GM18511 (cell line): ENCODE data around the gene COL4A2.

ENCODE experiments used
- ATAC-seq: cut with Tn5 transposase; IDR thresholded peaks from one replicate; pipeline ENCODE4 v1.9.1; 2021; ENCODE audit warnings: mild to moderate bottlenecking, moderate library complexity; ENCODE audit not compliant: unreplicated experiment

Gene COL4A2

DNA sequence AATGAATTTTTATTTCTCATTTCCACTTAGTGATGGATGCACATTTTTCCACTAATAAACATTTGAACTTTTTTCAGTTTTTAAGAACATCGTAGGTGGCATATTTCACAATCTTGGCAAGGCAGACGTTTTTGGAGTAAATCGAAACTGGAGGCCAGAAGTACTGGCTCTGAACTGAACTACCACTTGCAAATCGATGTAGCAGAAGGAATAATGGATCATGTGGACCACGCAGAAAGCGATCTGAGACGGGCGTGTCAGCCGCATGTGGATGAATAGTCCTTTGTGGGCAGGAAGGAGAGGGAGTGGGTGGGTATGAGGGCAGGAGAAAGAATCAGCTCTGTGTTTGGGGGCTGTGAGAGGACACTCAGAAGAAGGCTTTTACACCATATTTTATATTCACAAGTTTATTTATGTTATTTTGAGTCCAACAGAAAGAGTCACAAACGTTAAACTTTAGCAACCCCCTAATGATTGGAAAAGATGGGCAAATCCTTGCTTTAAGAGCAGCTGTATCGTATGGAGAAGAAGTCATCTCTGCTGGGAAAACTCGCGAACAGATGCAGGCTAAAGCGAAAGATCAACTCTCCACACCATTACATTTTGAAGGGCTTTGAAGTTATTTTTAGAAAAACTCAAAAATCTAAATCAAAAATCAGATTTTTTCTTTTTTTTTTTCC lies 90.5 kb downstream of the COL4A2 start:
- ATAC-seq = no peak

DNA sequence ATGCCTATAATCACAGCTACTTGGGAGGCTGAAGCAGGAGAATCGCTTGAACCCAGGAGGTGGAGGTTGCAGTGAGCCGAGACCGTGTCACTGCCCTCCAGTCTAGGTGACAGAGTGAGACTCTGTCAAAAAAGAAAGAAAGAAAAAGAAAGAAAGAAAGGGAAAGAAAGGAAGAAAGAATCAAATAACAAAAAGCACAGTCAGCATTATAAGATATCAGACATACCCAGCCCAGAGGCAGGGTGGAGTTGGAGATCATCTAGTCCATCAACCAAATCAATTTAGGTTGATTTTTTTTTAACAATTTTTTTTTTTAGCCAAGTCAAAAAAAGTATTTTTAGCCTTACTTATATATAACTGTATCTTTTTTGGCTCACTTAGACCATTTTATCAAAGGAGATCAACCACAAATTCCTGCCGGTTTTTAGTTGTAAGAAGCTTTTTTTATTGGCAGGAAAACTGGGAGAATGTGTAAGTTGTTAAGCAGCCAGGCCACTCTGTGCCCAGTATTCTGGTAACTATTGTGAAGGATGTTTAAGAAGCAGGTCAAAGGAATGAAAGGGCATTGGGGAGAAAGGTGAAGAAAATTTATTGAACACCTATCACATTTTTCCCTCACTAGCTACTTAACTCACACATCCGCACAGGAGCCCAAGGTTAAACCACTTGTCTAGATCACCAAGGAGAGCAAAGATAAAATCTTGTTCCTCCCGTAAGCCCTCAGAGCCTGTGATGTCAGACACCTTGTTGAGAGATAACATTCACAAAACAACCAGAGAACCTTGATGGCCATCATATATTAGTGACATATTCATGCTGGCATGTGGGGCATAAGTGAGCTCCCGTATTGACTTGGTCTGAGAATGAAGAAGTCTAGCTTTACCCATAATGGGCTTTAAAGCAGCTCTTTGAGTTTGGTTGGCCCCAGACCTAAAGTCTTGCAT lies 91.8 kb downstream of the COL4A2 start:
- no peak for ATAC-seq

DNA sequence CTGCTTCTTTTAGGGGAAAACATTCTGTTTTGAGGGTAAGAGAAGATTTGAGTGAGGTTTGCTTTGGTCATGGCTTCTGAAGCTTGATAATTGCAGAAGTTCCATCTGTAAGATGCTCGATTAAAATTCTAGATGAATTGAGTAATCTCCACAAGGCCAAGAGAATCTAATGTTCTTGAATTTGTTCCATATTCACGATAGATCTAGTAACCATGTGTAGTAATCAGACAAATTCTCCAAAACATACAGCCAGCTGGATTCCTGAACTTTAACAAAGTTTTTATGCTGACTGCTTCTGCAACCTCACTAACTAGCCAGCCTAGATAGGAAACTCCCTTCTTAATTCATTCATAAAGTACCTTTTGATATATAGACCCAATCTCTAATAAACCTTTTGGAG lies 92.7 kb downstream of the COL4A2 start:
- ATAC-seq = no peak

DNA sequence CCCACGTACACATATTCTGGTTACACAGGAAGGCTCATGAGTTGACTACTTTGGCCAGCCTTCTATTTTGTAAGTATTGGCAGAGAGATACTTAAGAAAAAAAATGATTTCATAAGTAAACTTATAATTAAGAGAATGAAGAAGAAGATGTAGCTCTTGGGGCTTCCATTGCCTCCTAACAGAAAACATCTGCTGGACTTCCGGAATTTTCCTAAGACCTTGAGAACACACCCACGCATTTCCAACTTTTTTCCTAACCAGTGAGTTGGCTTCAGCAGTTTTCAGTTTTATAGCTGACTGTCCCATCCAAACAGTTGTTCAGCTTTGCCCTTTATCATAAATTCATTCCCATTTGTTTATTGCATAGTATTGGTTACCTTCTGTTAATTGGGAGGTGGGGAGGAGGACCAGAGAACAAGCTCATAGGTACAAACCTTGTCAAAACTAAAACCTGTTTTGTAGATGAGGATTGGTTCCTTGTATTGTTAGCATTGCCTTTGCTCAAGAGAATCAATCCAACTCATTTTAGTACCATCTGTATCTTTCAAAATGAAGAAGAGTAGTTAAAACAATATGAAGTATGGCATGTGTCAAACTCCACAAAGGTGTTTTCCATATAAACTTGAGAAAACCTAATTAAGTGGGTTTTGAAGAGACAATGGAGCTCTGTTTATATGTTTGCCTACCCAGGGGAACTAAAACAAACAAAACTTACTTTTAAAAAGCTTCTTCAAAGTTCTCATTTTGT lies 93.9 kb downstream of the COL4A2 start:
- ATAC-seq = no peak

DNA sequence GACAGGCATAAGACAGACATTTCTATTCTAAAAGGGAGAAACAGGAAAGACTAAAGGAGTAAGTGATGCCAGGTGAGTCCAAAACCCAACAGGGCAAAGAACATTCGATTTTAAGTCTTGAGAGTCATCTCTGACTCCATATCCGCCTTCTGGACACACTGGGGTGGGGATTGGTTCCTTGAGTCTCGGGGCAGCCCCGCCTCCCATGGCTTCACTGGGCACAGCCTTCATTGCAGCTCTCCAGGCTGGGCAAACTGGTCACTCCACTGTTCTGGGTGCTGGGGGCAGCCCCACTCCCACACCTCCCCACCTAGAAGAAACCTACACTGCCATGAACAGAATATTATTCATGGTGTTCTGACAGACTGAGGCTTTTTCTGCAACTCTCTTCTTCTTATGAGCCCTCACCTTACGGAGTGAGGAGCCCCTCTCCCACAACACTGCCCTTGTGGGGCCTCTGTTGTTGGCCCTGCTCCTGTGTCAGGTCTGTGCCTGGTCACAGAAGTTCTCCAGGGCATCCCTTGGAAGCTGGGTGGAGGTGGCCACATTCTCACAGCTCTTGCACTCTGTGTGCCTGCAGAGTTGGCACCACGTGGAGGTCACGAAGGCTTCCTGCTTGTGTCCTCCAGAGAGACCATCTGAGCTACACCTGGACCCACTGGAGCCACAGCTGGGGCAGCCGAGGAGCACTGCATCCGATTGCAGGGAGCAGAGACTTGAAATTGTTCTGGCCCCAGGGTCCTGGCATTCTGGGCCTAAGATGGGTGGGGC lies 95.4 kb downstream of the COL4A2 start:
- no peak for ATAC-seq

DNA sequence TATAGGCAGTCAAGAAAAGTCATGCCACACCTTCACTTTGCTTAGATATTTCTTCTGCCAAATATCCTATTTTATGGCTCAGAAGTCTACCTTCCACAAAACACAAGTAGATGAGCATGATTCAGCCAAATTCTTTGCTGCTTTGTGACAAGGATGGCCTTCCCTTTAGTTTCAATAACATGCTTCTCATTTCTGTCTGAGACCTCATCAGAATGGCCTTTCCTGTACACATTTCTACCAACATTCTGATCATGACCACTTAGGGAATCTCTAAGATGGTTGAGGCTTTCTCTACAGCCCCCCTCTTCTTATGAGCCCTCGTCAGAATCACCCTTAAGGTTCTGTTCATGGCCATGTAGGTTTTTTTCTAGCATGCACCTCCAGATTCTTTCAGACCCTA lies 96.2 kb downstream of the COL4A2 start:
- ATAC-seq = no peak

DNA sequence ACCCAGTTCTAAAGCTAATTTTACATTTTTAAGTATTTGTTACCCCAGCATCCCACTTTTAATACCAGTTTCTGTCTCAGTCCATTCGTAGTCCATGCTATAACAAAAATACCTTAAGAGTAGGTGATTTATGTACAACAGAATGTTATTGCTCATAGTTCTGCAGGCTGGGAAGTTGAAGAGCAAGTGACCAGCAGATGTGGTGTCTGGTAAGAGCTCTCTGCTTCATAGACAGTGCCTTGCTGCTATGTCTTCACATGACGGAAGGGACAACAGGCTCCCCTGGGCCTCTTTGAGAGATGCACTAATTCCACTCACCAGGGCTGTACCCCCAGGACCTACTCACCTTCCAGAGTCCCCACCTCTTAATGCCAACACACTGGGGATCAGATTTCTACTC lies 96.6 kb downstream of the COL4A2 start:
- ATAC-seq = no peak

DNA sequence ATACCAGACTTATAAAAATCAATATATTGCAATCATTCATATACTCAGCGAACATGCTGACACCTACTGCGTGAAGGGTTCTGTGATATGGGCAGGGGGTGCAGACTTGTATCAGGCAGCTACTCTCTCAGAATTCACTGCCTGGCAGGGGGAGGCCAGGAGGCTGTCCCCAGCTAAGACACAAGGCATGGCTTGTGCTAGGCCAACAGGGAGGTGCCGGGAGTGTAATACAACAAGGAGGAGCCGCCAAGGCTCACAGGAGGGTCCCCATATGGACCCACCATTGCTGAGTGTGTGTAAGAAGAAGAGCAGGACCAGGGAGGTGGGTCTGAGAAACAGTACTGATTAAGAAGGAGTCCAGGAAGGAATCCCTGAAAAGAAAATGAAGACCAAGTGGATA lies 97.2 kb downstream of the COL4A2 start:
- ATAC-seq = no peak

DNA sequence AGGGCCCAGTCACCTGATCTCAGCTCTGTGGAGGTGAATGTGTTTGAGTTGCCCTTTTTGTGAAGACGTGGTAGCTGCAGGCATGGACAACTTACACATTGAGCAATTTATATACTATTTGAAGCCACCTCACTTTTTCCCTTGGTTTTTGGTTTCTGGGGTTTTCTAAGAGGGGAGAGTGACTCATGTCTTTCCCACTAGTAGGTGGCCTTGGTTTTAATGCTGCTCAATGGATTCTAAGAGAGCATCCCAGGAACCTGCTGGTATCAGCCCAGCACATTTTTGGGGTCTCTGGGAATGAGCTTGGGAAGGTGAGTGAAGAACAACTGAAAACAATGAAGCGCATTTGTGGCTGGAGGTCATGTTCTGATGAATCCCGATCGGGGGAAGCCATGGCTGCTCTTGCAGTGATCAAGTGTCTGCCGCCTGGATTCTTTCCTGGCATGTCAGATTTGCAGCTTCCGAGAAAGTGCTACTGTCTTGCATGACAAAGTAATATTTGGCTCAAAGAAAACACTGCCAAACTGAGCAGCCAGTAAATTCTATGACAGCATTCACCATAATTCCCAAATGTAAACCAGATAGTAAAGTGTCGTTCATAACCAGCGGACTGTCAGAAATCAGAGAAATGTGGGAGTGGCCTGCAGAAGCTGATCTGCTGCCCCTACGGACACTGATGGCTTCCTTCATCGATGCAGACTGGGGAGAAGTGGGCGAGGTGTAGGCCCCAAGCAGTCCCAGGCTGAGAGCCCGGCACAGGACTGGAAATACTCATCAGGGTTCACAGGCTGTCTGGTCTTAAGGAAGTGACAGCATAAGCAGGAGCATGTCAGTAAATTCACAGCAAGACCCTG lies 98.7 kb downstream of the COL4A2 start:
- no peak for ATAC-seq

DNA sequence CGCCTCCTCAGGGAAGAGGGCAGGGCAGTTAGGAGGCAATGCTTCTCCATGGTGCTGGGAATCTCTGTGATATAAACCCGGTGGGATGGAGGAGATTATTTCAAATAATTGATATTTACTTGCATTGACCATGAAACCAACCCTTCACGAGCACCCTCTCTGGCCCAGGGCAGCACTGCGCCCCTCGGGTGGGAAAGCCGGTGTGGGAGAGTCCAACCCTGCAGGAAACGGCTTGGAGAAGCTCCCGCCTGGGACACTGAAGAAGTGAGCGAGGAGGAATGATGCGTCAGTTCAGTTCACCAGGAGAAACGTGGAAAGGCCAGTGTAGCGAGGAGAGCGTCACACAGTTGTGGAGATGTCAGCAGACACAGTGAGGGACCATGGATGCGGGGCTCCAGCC lies 99.9 kb downstream of the COL4A2 start:
- no peak for ATAC-seq

DNA sequence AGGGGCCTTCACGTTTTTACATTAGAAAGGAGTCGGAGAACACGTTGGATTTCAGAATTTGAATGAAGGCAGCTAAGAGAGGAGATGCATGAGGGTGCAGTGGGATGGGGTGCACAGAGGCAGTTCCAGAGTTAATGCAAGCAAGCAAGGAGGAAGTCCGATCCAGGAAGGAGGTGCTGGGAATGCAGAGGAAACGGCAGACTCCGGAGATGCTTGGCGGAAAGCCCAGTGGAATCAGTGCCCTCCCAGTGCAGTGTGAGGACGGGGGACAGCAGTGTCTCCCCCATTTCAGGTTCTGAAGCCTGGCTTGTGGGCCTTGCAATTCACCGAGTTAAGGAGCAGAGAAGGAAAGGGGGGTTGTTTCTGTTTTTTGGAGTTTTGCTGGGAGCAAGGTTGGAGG lies 100.4 kb downstream of the COL4A2 start:
- no peak for ATAC-seq

DNA sequence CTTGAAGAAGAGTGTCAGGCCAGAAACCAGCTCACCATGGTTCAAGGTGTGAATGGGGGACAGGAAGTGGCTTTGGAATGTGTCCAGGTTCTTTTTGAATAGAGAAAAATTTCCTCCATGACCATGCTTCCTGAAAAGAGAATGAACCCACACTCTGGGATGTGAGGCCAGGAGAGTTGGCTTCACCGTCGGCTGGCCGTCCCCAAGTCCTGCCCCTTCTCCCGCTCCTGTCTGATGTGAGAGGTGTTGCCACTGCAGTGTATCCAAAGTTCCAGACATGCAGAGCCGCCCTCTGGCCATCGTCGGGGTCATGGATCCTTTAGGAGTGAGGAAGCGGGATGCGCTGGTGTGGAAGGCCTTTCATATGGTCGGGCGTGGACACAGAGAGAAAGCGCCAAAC lies 101.2 kb downstream of the COL4A2 start:
- no peak for ATAC-seq

DNA sequence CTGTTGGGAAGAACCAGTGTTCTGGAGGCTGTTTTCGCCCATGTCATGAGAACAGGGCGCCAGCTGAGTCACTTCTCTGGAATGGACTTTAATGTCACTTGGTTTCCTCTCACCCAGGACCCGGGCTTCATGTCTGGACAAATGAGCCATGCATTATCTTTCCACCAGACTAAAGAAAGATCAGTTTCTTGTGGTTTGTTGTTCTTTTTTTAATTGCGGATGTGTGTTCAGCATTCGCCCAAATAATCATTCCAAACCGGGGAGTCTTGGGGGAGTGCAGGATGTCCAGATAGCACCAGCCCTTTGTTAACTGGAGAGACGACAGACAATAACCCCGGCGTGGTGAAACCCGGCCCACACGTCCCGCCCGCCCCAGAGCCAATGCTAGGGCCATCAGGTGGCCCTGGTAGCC lies 102.5 kb downstream of the COL4A2 start:
- ATAC-seq = no peak

DNA sequence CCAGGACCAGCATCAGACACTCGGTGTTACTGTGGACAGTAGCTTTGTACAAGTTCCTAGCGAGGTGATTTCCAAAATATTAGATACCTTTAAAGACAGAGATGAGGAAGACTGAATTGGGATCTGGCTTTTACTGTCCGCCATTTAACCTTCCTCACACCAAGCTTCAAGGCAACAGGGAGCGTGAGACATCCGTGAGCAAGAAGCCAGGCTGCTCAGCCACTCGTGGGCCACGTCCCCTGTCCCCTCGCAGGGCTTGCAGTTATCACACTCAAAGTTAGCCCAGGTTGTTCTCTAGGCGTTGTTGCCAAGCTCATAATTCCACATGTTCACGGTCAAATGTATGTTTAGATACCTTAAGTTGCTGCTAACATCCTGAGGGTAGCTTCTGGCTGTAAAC lies 102.9 kb downstream of the COL4A2 start:
- no peak for ATAC-seq

DNA sequence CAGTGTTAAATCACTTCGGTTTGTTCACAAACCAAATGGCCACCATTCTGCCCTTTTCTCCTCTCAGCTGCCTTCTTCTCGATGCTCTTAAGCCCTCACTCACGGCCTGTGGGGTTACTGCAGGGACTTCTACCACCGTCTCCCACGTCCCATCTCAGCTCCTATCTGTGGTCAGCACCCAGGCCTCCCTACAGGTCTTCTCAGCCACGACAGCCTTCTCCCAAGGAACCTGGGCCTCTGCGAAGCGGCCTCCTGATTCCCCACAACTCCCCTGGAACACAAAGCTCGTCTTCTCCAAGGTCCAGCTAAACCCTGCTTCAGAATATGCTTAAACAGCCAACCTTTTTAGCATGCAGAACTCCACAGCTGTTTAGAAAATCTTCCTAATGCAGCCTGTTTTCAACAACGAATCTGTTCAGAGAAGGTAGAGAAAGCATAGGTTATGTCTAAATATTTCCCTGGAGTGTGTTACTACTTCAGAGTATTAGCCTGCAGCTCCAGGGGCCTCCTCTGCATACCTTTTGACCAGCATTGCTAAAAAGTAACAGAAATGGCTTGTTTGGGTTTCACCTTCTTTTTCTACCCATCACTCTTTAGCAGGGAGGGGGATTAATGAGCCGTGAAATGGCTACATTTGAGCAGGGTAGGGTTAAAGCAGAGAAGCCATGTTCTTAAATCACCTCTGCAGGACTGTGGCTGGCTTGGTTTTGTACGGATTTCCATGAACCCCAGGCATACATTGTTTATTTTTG lies 104.0 kb downstream of the COL4A2 start:
- ATAC-seq = no peak

DNA sequence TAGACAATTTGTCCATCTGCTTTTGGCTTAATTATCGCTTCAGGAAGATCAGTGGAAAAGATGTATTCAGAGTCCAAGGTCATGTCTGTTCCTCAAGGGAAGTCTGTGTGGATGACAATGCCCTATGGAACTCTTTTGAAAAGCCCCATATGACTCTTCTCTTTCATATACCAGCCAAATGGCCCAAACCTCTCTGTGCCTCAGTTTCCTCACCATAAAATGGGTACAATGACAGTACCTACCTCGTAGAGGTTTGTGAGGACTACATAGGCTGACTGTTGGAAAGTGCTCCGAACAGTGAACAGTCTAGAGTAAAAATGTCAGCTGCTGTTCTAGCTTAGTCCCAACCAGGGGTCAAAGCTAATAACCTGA lies 104.6 kb downstream of the COL4A2 start:
- ATAC-seq = peak; percentile 28

DNA sequence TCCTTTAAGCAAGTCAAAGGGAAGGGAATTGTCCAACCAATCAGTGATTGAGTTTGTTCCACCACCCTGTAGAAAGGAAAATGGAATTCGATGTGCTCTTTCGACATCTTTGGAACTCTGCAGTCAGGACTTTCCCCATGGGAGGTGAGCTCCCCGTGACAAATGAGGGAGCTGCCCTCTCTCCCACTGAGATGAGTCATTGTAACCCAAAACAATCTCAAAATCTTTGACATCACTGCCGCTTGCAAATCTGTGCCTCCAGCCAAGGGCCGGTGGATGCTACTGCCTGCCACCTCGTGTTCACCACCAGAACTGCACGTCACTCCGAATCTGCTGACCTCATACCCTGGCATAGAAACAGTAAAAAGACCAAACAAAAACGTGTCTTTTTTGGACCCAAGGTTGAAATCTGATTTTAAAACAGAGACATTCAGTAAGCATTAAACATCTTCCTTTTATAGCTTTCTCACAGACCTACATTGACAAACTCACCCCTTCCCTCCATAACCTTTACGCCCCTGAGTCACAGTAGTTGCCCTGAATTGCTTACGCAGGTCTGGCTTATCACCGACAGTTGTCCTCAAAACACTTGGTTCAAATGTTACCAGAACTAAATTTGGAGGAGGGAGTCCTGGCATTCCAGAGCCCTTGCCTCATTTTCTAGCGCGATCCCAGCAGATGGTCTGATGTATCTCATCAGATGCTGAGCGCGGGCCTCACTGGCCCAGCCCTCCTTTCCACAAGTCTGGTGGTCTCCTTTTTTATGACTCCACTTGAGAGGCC lies 105.2 kb downstream of the COL4A2 start:
- ATAC-seq = peak; percentile 87

DNA sequence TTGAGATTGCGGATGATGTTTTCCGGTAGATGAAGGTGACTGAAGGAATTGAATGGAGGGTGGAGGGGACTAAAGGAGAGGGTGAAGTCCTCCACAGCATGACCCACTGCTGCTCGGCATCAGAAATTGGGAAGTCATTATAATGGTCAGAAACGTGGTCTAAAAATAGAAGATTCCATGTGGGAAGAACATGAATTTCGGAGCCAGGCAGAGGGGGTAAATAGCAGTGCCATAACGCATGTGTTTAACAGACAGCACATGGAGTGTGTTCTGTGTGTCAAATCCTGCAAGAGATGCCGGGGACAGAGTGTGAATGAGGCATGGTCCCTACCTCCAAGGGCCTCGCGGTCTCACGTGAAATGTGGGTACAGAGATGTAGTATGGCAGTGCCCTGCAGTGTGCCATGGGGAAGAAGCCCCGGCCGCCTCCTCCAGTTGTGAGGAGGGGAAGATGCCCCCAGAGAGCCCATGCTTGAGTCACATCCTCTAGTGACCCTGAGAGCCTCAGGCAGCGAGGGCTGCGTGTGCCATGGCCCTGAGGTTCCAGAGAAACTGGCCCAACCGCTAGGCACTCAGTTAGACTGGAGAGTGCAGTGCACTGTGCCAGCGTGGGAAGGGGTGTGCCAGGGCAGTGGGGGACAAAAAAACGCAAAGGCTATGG lies 106.1 kb downstream of the COL4A2 start:
- no peak for ATAC-seq
